Measurements from ENCODE around the gene RALGDS. TPM values are rescaled to one million over a fixed set of nuclear protein-coding genes. Genes with fewer than 3 reads are reported as not detected.

RALGDS gene
- total RNA-seq, 2 donors from 2014 or later = 27.8 to 64.6 TPM

DNA sequence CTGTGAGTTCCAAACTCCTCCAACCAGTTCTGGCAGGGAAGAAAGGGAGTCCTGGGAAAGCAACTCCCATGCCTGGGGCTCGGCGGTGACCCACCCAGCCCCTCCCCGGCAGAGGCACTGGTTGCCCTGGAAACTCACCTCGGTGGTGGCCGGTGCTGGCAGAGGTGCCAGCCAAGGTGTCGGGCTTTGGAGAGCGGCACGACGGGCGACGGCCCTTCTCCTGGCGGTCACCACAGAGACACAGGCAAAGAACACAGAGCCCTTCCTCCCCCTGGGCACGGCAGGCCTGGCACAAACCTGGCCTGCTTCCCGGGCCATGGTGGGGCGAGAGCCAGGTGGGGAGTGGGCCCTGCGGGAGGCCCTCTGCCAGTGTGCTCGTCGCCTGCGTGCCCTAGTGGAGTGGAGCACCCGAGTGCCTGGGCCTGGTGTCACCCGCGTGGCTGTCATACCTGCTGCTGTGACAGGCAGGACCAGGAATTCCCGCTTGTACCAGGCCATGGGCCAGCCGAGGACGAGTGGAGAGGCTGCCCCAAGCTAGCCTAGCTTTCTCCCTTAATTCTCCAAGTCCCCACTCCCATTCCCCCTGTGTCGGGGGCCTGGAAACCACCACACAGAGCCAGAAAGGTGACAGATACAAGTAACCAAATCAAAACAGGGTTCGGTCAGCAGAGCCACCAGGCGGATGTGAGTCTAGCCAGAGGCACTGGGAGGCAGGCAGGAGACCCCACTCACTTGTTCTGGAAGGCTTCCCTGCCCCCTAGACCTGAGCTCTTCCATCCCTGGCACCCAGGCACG, 8.2 kb upstream of the RALGDS start:
- WGBS, 2 donors = 52 to 74% methylated on average over 15 to 22 of the region's 29 CpGs
- intact Hi-C loops (cut with DNase I) = no loop called here
- no peaks in the 10 kb centered on the region for H3K9me3 ChIP-seq
- no peaks in the 10 kb centered on the region for H3K36me3 ChIP-seq (replicated peaks in 1 of 2; ENCODE audit: insufficient read depth in 1 of 2, low read depth in 2 of 2)
- DNase-seq = peak in 3 of 4 donors; percentile 50 to 67 (median 52)
- no peak for ATAC-seq
- H3K27ac ChIP-seq = peak overlapping the region; percentile 65 to 89 (median 85)
- TF ChIP-seq, protein P1, sequence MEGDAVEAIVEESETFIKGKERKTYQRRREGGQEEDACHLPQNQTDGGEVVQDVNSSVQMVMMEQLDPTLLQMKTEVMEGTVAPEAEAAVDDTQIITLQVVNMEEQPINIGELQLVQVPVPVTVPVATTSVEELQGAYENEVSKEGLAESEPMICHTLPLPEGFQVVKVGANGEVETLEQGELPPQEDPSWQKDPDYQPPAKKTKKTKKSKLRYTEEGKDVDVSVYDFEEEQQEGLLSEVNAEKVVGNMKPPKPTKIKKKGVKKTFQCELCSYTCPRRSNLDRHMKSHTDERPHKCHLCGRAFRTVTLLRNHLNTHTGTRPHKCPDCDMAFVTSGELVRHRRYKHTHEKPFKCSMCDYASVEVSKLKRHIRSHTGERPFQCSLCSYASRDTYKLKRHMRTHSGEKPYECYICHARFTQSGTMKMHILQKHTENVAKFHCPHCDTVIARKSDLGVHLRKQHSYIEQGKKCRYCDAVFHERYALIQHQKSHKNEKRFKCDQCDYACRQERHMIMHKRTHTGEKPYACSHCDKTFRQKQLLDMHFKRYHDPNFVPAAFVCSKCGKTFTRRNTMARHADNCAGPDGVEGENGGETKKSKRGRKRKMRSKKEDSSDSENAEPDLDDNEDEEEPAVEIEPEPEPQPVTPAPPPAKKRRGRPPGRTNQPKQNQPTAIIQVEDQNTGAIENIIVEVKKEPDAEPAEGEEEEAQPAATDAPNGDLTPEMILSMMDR (IDR thresholded peaks at IDR 0.05) = peak in 2 of 7 experiments; percentile 6 to 12
- no peak for TF ChIP-seq POLR2A (IDR thresholded peaks at IDR 0.05)
- peaks cover 66% of the 10 kb centered on the region for H3K4me1 ChIP-seq
- H3K27me3 ChIP-seq = no peaks in the 10 kb centered on the region
- no peak overlapping the region for H3K4me3 ChIP-seq

DNA sequence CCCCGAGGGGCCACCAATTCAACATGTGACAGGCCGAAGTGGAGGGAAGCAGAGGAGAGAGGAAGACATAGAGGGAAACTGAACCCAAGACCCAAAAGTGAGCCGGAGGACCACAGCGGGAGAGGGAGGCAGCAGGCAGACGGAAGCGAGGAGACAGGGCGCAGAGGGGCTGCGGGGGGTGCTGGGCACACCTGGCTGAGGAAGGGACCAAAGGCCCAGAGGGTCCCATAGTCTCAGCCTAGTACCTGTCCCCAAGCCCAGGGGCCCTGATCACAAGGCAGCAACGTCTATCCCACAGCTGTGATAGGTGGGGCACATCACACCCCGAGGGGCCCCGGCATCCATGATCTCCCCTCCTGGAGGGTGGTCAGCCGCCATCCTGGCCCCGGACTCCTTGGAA, 7.1 kb upstream of the RALGDS start:
- H3K4me3 ChIP-seq = no peak overlapping the region

DNA sequence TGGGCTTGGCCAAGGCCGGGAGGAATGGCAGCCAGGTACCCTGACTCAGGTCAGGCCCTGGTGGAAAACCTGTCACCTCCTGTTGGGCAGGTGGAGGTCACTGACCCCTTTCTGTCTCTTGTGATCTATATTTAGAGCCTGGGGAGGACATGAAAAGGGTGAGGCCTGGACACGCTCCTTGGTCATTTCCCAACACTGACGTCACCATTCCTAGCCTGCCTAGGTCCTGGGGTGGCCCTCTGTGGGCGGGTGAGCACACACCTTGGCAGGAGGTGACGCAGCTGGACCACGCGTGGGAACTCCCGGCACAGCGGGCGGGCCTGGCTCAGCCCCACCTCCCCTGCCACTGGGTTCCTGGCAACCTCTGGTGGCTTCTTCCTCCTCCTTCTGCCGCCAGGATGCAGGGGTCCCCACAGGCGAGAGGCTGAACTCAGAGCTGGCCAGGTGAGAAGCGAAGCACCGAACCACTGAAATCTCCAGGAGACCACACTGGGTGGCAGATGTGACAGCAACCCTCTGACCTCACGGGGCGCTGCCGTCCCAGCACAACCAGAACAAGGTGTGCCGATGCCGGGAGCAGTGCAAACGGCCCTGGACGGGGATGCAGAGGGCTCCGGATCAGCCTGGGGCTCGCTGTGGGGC, 6.4 kb upstream of the RALGDS start:
- Histone ChIP-seq H3K9me3 (no peaks in the 10 kb centered on the region), H3K4me3 (no peak overlapping the region), H3K36me3 (replicated peaks in 1 of 2; ENCODE audit: insufficient read depth in 1 of 2, low read depth in 2 of 2) (no peaks in the 10 kb centered on the region), H3K27me3 (no peaks in the 10 kb centered on the region), H3K4me1 (peaks cover 48% of the 10 kb centered on the region), H3K27ac (peak overlapping the region; percentile 65 to 89 (median 85))
- DNase-seq = peak; percentile 76 to 95 (median 86)
- peak; percentile 84 for ATAC-seq
- intact Hi-C loops (cut with DNase I) = no loop called here
- 59 to 73% methylated on average over 14 to 23 of the region's 23 CpGs for WGBS, 2 donors
- TF ChIP-seq POLR2A (IDR thresholded peaks at IDR 0.05) = peak in 1 of 3 donors; percentile 4
- TF ChIP-seq, protein P1 (IDR thresholded peaks at IDR 0.05) = no peak

More for the DNA sequence above, 7.1 kb upstream of the RALGDS start:
- H3K4me1 ChIP-seq = peaks cover 55% of the 10 kb centered on the region
- no peak for DNase-seq
- TF ChIP-seq, protein P1 (IDR thresholded peaks at IDR 0.05) = no peak
- no peak for TF ChIP-seq POLR2A (IDR thresholded peaks at IDR 0.05)
- WGBS, 2 donors = 78 to 92% methylated on average over 8 to 11 of the region's 13 CpGs
- H3K36me3 ChIP-seq (replicated peaks in 1 of 2; ENCODE audit: insufficient read depth in 1 of 2, low read depth in 2 of 2) = no peaks in the 10 kb centered on the region
- no peak for ATAC-seq
- H3K27me3 ChIP-seq = no peaks in the 10 kb centered on the region
- H3K27ac ChIP-seq = peak overlapping the region; percentile 65 to 89 (median 85)
- no peaks in the 10 kb centered on the region for H3K9me3 ChIP-seq
- intact Hi-C loops (cut with DNase I) = no loop called here

DNA sequence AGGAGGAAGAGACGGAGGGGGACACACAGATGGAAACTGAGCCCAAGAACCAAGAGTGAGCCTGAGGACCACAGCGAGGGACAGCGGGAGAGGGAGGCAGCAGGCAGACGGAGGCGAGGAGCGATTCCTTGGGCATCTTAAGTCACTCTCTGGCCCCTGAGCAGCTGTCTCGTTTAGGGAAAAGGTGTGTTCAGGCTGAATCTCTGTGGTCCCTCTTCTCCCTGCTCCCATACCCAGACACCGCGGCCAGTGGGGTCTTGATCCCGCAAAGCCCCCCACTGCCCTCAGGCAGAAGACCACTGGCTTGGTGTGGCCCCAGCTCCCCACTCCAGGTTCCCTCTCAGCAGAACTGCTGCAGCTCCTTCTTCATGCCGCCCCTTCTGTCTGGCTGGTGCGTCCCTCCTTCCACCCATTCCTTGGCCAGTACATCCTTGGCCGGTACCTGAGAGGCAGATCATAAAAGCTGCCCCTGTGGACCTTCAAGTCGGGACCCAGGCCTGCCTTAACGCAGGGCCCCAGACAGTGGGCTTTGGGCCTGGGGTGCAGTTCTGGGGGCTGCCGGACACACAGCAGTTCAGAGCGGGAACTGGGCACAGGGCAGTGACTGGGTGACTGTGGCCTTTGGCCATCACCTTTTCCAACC, 5.8 kb upstream of the RALGDS start:
- intact Hi-C loops (cut with DNase I) = no loop called here
- Histone ChIP-seq H3K27me3 (no peaks in the 10 kb centered on the region), H3K9me3 (no peaks in the 10 kb centered on the region), H3K27ac (peak overlapping the region; percentile 65 to 89 (median 85)), H3K36me3 (replicated peaks in 1 of 2; ENCODE audit: insufficient read depth in 1 of 2, low read depth in 2 of 2) (no peaks in the 10 kb centered on the region), H3K4me1 (peaks cover 47% of the 10 kb centered on the region), H3K4me3 (no peak overlapping the region)
- TF ChIP-seq, protein P1 (IDR thresholded peaks at IDR 0.05) = no peak
- TF ChIP-seq POLR2A (IDR thresholded peaks at IDR 0.05) = no peak
- WGBS, 2 donors = 67 to 82% methylated on average over 13 to 17 of the region's 17 CpGs
- DNase-seq (peak in 1 of 4 donors; percentile 54), ATAC-seq (no peak)
